HL-60 (cell line): Measurements from ENCODE around the gene PRKAR1B.

Source experiments
- GABPA ChIP-seq: IDR thresholded peaks from 2 replicates; pipeline ENCODE4 v1.6.1; 2012; ENCODE audit warnings: low read depth
- POLR2AphosphoS5 ChIP-seq: IDR thresholded peaks from 2 replicates; pipeline ENCODE4 v1.6.1; 2012; ENCODE audit warnings: low read depth
- SPI1 ChIP-seq: IDR thresholded peaks from 2 replicates; pipeline ENCODE4 v1.6.1; 2012; ENCODE audit warnings: low read depth, mild to moderate bottlenecking, borderline replicate concordance
- TF ChIP-seq, protein P1 (sequence below): IDR thresholded peaks from one replicate; pipeline ENCODE4 v1.5.1; 2011; ENCODE audit warnings: low read length, control low read depth, inconsistent platforms; ENCODE audit not compliant: insufficient read depth
- TF ChIP-seq, protein P2 (sequence below): IDR thresholded peaks from 2 replicates; pipeline ENCODE4 v1.6.1; 2012; ENCODE audit warnings: low read depth; ENCODE audit not compliant: insufficient replicate concordance

DNA sequence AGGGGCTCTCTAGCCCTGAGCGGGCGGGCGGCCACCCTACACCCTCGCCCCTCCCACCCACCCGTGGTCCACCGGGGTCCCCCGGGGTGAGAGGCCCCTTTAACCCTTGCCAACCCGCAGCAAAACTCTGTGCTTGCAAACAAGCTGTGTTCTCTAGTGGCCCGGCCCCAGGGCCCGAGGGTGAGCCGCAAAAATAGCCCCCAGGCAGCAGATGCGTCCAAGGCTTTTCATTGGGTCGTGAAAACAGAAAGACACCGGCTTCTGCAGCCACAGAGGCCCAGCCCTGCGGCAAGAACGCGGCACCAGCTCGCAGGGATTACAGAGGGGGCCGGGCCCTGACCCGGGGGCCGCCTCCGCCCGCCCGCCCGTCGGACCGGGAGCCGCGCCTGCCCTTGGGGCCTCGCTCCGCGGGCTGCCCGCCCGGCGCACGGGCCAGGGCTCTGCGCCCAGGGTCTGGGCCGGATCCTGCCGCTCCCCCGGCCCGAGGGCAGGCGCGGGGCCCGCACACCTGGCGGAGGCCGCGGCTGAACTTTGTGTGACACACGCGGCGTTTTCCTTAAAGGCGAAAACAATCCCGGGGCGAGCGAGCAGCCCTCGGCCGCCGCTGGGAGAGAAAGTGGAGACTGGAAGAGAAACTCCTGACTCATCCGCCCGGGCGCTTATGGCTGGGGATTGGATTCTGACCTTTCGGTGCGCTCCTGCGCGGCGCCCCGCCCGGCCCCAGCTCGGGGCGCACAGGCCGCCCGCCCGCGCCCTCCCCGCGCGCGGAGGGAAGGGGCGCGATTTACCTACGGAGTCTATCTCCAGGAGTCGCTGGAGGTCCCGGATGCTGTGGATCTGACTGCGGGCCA lies 210.2 kb downstream of the PRKAR1B start:
- TF ChIP-seq, protein P1, sequence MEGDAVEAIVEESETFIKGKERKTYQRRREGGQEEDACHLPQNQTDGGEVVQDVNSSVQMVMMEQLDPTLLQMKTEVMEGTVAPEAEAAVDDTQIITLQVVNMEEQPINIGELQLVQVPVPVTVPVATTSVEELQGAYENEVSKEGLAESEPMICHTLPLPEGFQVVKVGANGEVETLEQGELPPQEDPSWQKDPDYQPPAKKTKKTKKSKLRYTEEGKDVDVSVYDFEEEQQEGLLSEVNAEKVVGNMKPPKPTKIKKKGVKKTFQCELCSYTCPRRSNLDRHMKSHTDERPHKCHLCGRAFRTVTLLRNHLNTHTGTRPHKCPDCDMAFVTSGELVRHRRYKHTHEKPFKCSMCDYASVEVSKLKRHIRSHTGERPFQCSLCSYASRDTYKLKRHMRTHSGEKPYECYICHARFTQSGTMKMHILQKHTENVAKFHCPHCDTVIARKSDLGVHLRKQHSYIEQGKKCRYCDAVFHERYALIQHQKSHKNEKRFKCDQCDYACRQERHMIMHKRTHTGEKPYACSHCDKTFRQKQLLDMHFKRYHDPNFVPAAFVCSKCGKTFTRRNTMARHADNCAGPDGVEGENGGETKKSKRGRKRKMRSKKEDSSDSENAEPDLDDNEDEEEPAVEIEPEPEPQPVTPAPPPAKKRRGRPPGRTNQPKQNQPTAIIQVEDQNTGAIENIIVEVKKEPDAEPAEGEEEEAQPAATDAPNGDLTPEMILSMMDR = no peak
- TF ChIP-seq POLR2AphosphoS5 = no peak
- no peak for TF ChIP-seq SPI1
- TF ChIP-seq, protein P2, sequence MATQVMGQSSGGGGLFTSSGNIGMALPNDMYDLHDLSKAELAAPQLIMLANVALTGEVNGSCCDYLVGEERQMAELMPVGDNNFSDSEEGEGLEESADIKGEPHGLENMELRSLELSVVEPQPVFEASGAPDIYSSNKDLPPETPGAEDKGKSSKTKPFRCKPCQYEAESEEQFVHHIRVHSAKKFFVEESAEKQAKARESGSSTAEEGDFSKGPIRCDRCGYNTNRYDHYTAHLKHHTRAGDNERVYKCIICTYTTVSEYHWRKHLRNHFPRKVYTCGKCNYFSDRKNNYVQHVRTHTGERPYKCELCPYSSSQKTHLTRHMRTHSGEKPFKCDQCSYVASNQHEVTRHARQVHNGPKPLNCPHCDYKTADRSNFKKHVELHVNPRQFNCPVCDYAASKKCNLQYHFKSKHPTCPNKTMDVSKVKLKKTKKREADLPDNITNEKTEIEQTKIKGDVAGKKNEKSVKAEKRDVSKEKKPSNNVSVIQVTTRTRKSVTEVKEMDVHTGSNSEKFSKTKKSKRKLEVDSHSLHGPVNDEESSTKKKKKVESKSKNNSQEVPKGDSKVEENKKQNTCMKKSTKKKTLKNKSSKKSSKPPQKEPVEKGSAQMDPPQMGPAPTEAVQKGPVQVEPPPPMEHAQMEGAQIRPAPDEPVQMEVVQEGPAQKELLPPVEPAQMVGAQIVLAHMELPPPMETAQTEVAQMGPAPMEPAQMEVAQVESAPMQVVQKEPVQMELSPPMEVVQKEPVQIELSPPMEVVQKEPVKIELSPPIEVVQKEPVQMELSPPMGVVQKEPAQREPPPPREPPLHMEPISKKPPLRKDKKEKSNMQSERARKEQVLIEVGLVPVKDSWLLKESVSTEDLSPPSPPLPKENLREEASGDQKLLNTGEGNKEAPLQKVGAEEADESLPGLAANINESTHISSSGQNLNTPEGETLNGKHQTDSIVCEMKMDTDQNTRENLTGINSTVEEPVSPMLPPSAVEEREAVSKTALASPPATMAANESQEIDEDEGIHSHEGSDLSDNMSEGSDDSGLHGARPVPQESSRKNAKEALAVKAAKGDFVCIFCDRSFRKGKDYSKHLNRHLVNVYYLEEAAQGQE = no peak
- no peak for TF ChIP-seq GABPA
